ENCODE measurements around the gene FRY. TPM values are rescaled to one million over a fixed set of nuclear protein-coding genes. Genes with fewer than 3 reads are reported as not detected.

The FRY gene
- polyA plus RNA-seq, 1 experiment, result 24.6 TPM

- TF ChIP-seq CTCF (IDR thresholded peaks at IDR 0.05; ENCODE audit: low read depth, low read length), result no peak
- Histone ChIP-seq H3K27me3 (ENCODE audit: control insufficient read depth, insufficient read depth, low read length) (no peaks in the 10 kb centered on the region), H3K9me3 (ENCODE audit: control insufficient read depth, insufficient read depth, low read length) (no peaks in the 10 kb centered on the region), H3K27ac (ENCODE audit: low read depth, low read length) (no peak overlapping the region), H3K4me3 (ENCODE audit: low read depth, low read length) (no peak overlapping the region)
- ChIA-PET POLR2A (no interaction called here), CTCF (no interaction called here)
- no peak for DNase-seq (ENCODE audit: low read depth, low spot score)
These were observed 115.6 kb downstream of the FRY start for GRCh38 chr13:32147193-32147592.

GRCh38 chr13:32147976-32148375, 116.4 kb downstream of the FRY start:
- no peaks in the 10 kb centered on the region for H3K9me3 ChIP-seq (ENCODE audit: control insufficient read depth, insufficient read depth, low read length)
- no peak overlapping the region for H3K4me3 ChIP-seq (ENCODE audit: low read depth, low read length)
- no peak overlapping the region for H3K27ac ChIP-seq (ENCODE audit: low read depth, low read length)
- CTCF ChIA-PET, result no interaction called here
- no peak for TF ChIP-seq CTCF (IDR thresholded peaks at IDR 0.05; ENCODE audit: low read depth, low read length)
- no peaks in the 10 kb centered on the region for H3K27me3 ChIP-seq (ENCODE audit: control insufficient read depth, insufficient read depth, low read length)
- POLR2A ChIA-PET, result no interaction called here
- no peak for DNase-seq (ENCODE audit: low read depth, low spot score)

- ChIA-PET CTCF (no interaction called here), POLR2A (no interaction called here)
- H3K27me3 ChIP-seq (ENCODE audit: control insufficient read depth, insufficient read depth, low read length), result no peaks in the 10 kb centered on the region
- no peak overlapping the region for H3K4me3 ChIP-seq (ENCODE audit: low read depth, low read length)
- H3K9me3 ChIP-seq (ENCODE audit: control insufficient read depth, insufficient read depth, low read length), result no peaks in the 10 kb centered on the region
- DNase-seq (ENCODE audit: low read depth, low spot score), result no peak
- H3K27ac ChIP-seq (ENCODE audit: low read depth, low read length), result no peak overlapping the region
- no peak for TF ChIP-seq CTCF (IDR thresholded peaks at IDR 0.05; ENCODE audit: low read depth, low read length)
These were observed 118.7 kb downstream of the FRY start for GRCh38 chr13:32150239-32150638.

GRCh38 chr13:32150794-32151193, 119.2 kb downstream of the FRY start:
- Histone ChIP-seq H3K9me3 (ENCODE audit: control insufficient read depth, insufficient read depth, low read length) (no peaks in the 10 kb centered on the region), H3K27me3 (ENCODE audit: control insufficient read depth, insufficient read depth, low read length) (no peaks in the 10 kb centered on the region), H3K27ac (ENCODE audit: low read depth, low read length) (no peak overlapping the region), H3K4me3 (ENCODE audit: low read depth, low read length) (no peak overlapping the region)
- no peak for TF ChIP-seq CTCF (IDR thresholded peaks at IDR 0.05; ENCODE audit: low read depth, low read length)
- ChIA-PET POLR2A (no interaction called here), CTCF (no interaction called here)
- DNase-seq (ENCODE audit: low read depth, low spot score), result no peak

GRCh38 chr13:32151240-32151639, 119.7 kb downstream of the FRY start:
- DNase-seq (ENCODE audit: low read depth, low spot score), result no peak
- no peak overlapping the region for H3K4me3 ChIP-seq (ENCODE audit: low read depth, low read length)
- H3K9me3 ChIP-seq (ENCODE audit: control insufficient read depth, insufficient read depth, low read length), result no peaks in the 10 kb centered on the region
- no peak overlapping the region for H3K27ac ChIP-seq (ENCODE audit: low read depth, low read length)
- ChIA-PET CTCF (no interaction called here), POLR2A (no interaction called here)
- no peaks in the 10 kb centered on the region for H3K27me3 ChIP-seq (ENCODE audit: control insufficient read depth, insufficient read depth, low read length)
- TF ChIP-seq CTCF (IDR thresholded peaks at IDR 0.05; ENCODE audit: low read depth, low read length), result no peak

Data from AG04450 (cell line).